H1 (cell line): Measurements from ENCODE around the gene TIMM29.

Experiments used
- CREB1 ChIP-seq: IDR thresholded peaks from 2 replicates; pipeline ENCODE4 v1.6.1; 2012; ENCODE audit warnings: inconsistent platforms
- CTCF ChIP-seq, 3 experiments: IDR thresholded peaks; 1 replicate in 2 of 3; 2 replicates in 1 of 3; pipeline versions ENCODE4 v1.5.1 to v1.6.1; 2011; ENCODE audit warnings: low read length in 3 of 3, mild to moderate bottlenecking in 3 of 3, inconsistent platforms in 2 of 3, low read depth in 1 of 3, moderate library complexity in 1 of 3; ENCODE audit not compliant: insufficient read depth in 1 of 3; ENCODE audit errors: control extremely low read depth in 1 of 3
- JUN ChIP-seq: IDR thresholded peaks from 2 replicates; pipeline ENCODE4 v1.6.1; 2011; ENCODE audit warnings: low read depth, mild to moderate bottlenecking, improper control_type of control experiment, low read length
- KDM1A ChIP-seq: fragments of 200-600, 300-600 bp; sonication (generic); IDR thresholded peaks from 2 replicates; pipeline ENCODE4 v1.7.1; 2016; ENCODE audit warnings: mild to moderate bottlenecking, low read length, borderline replicate concordance
- MAFK ChIP-seq: IDR thresholded peaks from 2 replicates; pipeline ENCODE4 v1.6.1; 2012; ENCODE audit warnings: low read depth, mild to moderate bottlenecking, improper control_type of control experiment, low read length
- MAX ChIP-seq: IDR thresholded peaks from 2 replicates; pipeline ENCODE4 v1.6.1; 2012; ENCODE audit warnings: inconsistent platforms
- NANOG ChIP-seq: IDR thresholded peaks from 2 replicates; pipeline ENCODE4 v1.6.1; 2011; ENCODE audit warnings: low read length, low read depth, mild to moderate bottlenecking, inconsistent platforms; ENCODE audit not compliant: insufficient read depth, poor library complexity, severe bottlenecking
- PHF8 ChIP-seq: fragments of 200-600 bp; sonication (generic); conservative IDR thresholded peaks from 2 replicates; pipeline ENCODE4 v1.7.1; 2012; ENCODE audit warnings: low read depth, mild to moderate bottlenecking, inconsistent platforms, low read length, moderate library complexity
- POLR2A ChIP-seq, 2 experiments: IDR thresholded peaks; 1 replicate in 1 of 2; 2 replicates in 1 of 2; pipeline ENCODE4 v1.6.1; 2011; ENCODE audit warnings: low read depth in 2 of 2, low read length in 2 of 2, mild to moderate bottlenecking in 2 of 2; ENCODE audit errors: control extremely low read depth in 1 of 2
- POLR2AphosphoS5 ChIP-seq: IDR thresholded peaks from 2 replicates; pipeline ENCODE4 v1.6.1; 2011; ENCODE audit warnings: low read depth, low read length
- RAD21 ChIP-seq, 2 experiments: IDR thresholded peaks in 1 of 2; conservative IDR thresholded peaks in 1 of 2; 2 replicates each; pipeline ENCODE4 v1.6.1; 2011; ENCODE audit warnings: low read depth in 2 of 2, low read length in 2 of 2, improper control_type of control experiment in 1 of 2, inconsistent platforms in 1 of 2, mild to moderate bottlenecking in 1 of 2, moderate library complexity in 1 of 2
- SP1 ChIP-seq: IDR thresholded peaks from 2 replicates; pipeline ENCODE4 v1.6.1; 2011; ENCODE audit warnings: low read depth, low read length
- TAF1 ChIP-seq: IDR thresholded peaks from 2 replicates; pipeline ENCODE4 v1.6.1; 2011; ENCODE audit warnings: mild to moderate bottlenecking, low read depth, low read length
- YY1 ChIP-seq: IDR thresholded peaks from 2 replicates; pipeline ENCODE4 v1.6.1; 2011; ENCODE audit warnings: low read depth, mild to moderate bottlenecking, low read length

GRCh38 chr19:10911579-10912363, 16.8 kb upstream of the TIMM29 start:
- TF ChIP-seq RAD21 (IDR thresholded peaks at IDR 0.05 in 1 of 2, conservative IDR thresholded peaks at IDR 0.05 in 1 of 2; ENCODE audit: low read depth in 2 of 2, low read length in 2 of 2): no peak
- TF ChIP-seq SP1: no peak
- no peak for TF ChIP-seq CTCF (IDR thresholded peaks at IDR 0.05; ENCODE audit: control extremely low read depth in 1 of 3, insufficient read depth in 1 of 3, low read depth in 1 of 3, low read length in 3 of 3)
- no peak for TF ChIP-seq POLR2A (IDR thresholded peaks at IDR 0.05; ENCODE audit: control extremely low read depth in 1 of 2, low read depth in 2 of 2, low read length in 2 of 2)
- TF ChIP-seq NANOG: no peak
- no peak for TF ChIP-seq MAFK
- no peak for TF ChIP-seq CREB1
- TF ChIP-seq POLR2AphosphoS5: no peak
- no peak for TF ChIP-seq PHF8
- no peak for TF ChIP-seq KDM1A
- TF ChIP-seq TAF1: no peak
- TF ChIP-seq MAX: no peak
- no peak for TF ChIP-seq YY1
- TF ChIP-seq JUN: no peak
